ENCODE data around the gene PAPPA.

Gene PAPPA

GRCh38 chr9:116422119-116422979 is 268.8 kb downstream of the PAPPA start:
- no peak for DNase-seq (ENCODE audit: low spot score)

DNA sequence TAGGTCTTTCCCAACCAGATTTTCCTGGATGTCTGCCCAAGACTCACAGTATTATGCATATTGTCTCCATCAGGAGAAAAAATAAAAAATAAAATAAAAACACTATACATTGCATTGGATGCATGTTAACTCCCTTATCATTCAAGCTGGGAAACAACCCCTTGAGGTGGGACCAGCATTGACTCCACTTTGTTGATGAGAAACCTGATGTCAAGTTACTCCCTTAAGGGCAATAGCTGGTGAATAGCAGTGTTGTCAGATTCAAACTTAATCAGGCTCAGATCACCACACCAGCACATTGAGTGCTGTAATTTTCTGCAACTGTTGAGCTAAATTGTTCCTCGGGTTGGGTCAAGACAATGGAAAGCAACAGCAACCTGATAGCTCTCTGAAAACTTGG is 269.6 kb downstream of the PAPPA start:
- DNase-seq (ENCODE audit: low spot score), result no peak

DNA sequence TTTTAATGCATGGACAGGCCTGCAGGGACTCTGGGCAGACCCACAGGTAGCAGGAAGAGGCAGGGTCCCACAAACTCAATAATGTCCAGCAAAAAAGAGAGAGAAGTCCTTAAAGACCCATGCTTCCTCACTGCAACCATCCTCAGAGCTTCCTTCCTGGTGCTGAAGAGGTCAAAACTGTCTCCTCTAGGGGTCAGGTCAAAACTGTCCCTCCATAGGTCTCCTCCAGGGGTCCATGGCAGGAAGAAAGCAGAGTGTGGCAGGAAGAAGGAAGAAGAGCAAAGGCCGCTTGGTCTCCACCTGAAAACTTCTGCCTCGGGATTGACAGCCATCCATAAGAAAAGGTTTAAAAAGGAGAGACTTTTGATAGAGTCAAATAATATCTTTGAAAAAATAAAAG is 271.7 kb downstream of the PAPPA start:
- no peak for DNase-seq (ENCODE audit: low spot score)

DNA sequence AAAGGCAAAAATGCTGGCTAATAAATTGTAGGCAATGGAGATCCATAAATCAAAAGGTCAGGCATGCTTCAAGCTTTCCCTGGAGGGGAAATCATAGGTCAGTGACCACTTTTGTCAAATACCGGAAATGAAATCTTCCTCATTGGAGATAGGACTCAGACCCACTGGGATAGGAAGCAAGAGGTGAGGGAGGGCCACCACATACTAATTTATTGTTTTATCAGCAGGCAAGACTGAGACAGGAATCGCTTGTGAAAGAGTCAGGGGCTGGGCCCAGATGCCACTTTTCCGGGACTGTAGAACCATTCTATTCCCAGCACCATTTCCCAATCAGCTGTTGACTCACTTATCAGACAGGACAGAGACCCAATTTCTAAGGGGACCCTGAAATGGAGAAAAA is 277.3 kb downstream of the PAPPA start:
- no peak for DNase-seq (ENCODE audit: low spot score)

- DNase-seq (ENCODE audit: low spot score), result no peak
Measured at GRCh38 chr9:116432051-116432450, 278.5 kb downstream of the PAPPA start.

- no peak for DNase-seq (ENCODE audit: low spot score)
Measured at GRCh38 chr9:116434314-116434713, 280.7 kb downstream of the PAPPA start.

- DNase-seq (ENCODE audit: low spot score), result no peak
Measured at GRCh38 chr9:116435706-116436105, 282.1 kb downstream of the PAPPA start.

DNA sequence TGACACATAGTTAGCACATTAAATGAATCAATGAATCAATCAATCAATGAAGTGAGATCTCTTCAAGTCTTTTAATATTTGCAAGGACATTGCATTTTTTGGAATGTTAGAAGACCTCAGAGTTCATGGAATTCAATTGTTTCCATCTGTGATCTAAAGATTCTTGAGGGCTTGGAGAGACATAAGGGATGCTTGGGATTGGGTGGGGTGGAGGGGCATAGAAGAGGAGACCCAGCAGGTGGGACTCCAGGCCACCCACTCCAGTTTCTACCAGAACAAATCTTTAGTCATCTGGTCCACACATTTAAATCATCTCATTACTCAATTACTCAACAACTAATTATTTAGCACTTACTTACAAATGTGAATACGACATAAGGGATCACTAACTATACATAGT is 282.5 kb downstream of the PAPPA start:
- DNase-seq (ENCODE audit: low spot score), result no peak

GRCh38 chr9:116437411-116438370 is 284.1 kb downstream of the PAPPA start:
- DNase-seq (ENCODE audit: low spot score), result no peak

- DNase-seq (ENCODE audit: low spot score), result no peak
Measured at GRCh38 chr9:116442528-116442927, 288.9 kb downstream of the PAPPA start.

DNA sequence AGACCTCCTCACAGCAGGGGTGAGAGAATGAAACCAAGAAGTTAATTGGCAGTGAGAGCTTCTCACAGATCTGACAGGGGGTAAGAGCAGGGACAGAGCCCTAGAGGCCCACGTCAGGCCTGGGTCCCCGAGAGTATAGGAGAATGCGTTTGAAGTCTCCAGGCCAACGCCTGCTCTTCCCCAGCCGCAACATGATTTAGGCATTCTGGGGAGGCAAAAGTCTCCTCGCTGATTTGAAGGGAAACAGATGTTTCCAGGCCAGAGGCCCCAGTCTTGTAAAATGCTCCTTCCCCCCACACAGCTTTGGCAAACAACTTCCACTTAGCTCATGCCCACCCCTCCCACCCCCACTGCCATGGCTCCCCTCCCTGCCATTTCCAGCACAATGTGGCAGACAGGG is 294.3 kb downstream of the PAPPA start:
- no peak for DNase-seq (ENCODE audit: low spot score)

GRCh38 chr9:116448431-116448830 is 294.8 kb downstream of the PAPPA start:
- no peak for DNase-seq (ENCODE audit: low spot score)

DNA sequence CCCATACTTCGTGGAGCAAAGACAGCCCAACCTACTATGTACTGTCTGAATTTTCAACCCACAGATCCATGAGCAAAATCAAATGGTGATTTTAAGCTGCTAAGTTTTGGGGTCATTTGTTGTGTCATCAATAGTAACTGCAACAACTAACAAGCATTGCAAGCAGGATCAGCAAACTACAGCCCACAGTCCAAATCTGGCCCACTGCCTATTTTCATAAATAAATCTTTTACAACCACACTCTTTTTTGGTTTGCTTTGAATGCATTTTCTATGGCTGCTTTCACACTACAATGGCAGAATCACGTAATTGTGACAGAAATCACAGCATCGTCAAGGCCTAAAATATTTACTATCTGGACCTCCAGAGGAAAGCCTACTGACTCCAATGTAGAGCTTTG is 296.4 kb downstream of the PAPPA start:
- no peak for DNase-seq (ENCODE audit: low spot score)

GRCh38 chr9:116450378-116451139 is 297.0 kb downstream of the PAPPA start:
- DNase-seq (ENCODE audit: low spot score), result no peak

GRCh38 chr9:116451500-116452115 is 298.0 kb downstream of the PAPPA start:
- no peak for DNase-seq (ENCODE audit: low spot score)
